Measurements from ENCODE around the gene C19orf25.

C19orf25 gene

GRCh38 chr19:1427221-1427920 is 51.6 kb downstream of the C19orf25 start:
- DNase-seq = no peak

- DNase-seq = no peak
Measured at GRCh38 chr19:1426736-1427135, 52.3 kb downstream of the C19orf25 start.

GRCh38 chr19:1425902-1426301 is 53.1 kb downstream of the C19orf25 start:
- DNase-seq = no peak

GRCh38 chr19:1425102-1425837 is 53.7 kb downstream of the C19orf25 start:
- no peak for DNase-seq

GRCh38 chr19:1424192-1424955 is 54.6 kb downstream of the C19orf25 start:
- DNase-seq = no peak

GRCh38 chr19:1423436-1424191 is 55.4 kb downstream of the C19orf25 start:
- no peak for DNase-seq

All from activated CD4-positive, alpha-beta T cell treated with anti-CD3 and anti-CD28 coated beads, Interleukin-2, amount 50 U/mL, for 48 hours (primary cell).